K562 (cell line): ENCODE data around the gene LYRM1. TPM values are rescaled to one million over a fixed set of nuclear protein-coding genes. Genes with fewer than 3 reads are reported as not detected.
A peak's percentile ranks its signal among the peaks of the same experiment; 100 is the strongest.

Experiments used
- ARHGAP35 ChIP-seq: fragments of 450-650 bp; IDR thresholded peaks from 2 replicates; pipeline ENCODE4 v1.6.1; 2018; ENCODE audit not compliant: partially characterized antibody
- ARID1B ChIP-seq: fragments of 450-650 bp; IDR thresholded peaks from 2 replicates; pipeline ENCODE4 v1.6.1; 2016; ENCODE audit warnings: antibody characterized with exemption, mild to moderate bottlenecking, inconsistent platforms
- BMI1 ChIP-seq: fragments of 150-350 bp; IDR thresholded peaks from 2 replicates; pipeline ENCODE4 v1.6.1; 2014; ENCODE audit warnings: low read length
- DIDO1 ChIP-seq: fragments of 450-650 bp; IDR thresholded peaks from 2 replicates; pipeline ENCODE4 v1.6.1; 2016; ENCODE audit warnings: low read depth, missing biosample characterization, missing genetic modification characterization
- DMBX1 ChIP-seq: fragments of 250-450 bp; sonication (Bioruptor Pico); IDR thresholded peaks from 2 replicates; pipeline ENCODE4 v1.8.0; 2022; ENCODE audit warnings: inconsistent platforms, mild to moderate bottlenecking, moderate library complexity, borderline replicate concordance
- ELF4 ChIP-seq: fragments of 450-650 bp; formaldehyde crosslinking; IDR thresholded peaks from 2 replicates; pipeline ENCODE4 v1.4.0; 2022; ENCODE audit warnings: missing genetic modification characterization
- ETV5 ChIP-seq: sonication (generic); formaldehyde crosslinking; IDR thresholded peaks from 2 replicates; pipeline ENCODE4 v1.4.0; 2020; ENCODE audit warnings: low read depth, mild to moderate bottlenecking, missing genetic modification reagents
- ILK ChIP-seq: fragments of 450-650 bp; IDR thresholded peaks from 2 replicates; pipeline ENCODE4 v1.6.1; 2016; ENCODE audit warnings: missing genetic modification characterization, low read depth, mild to moderate bottlenecking, missing compliant biosample characterization, moderate library complexity, borderline replicate concordance
- KAT7 ChIP-seq: sonication (generic); formaldehyde crosslinking; IDR thresholded peaks from 2 replicates; pipeline ENCODE4 v1.8.0; 2022; ENCODE audit warnings: missing genetic modification reagents, mild to moderate bottlenecking, borderline replicate concordance
- KLF10 ChIP-seq: fragments of 250-450 bp; sonication (Bioruptor Pico); IDR thresholded peaks from 2 replicates; pipeline ENCODE4 v1.6.1; 2021; ENCODE audit warnings: matching md5 sums
- MXD1 ChIP-seq: fragments of 250-450 bp; sonication (Bioruptor Pico); IDR thresholded peaks from 2 replicates; pipeline ENCODE4 v1.8.0; 2021; ENCODE audit warnings: borderline replicate concordance, mild to moderate bottlenecking, moderate library complexity; ENCODE audit not compliant: poor library complexity, severe bottlenecking
- NUFIP1 ChIP-seq: fragments of 450-650 bp; IDR thresholded peaks from 2 replicates; pipeline ENCODE4 v1.6.1; 2018; ENCODE audit not compliant: partially characterized antibody
- RAD21 ChIP-seq, 2 experiments: fragments of 250-450 bp in 1 of 2; fragments of 450-650 bp in 1 of 2; sonication (Bioruptor Pico) in 1 of 2; formaldehyde crosslinking in 1 of 2; IDR thresholded peaks in 1 of 2; conservative IDR thresholded peaks in 1 of 2; 2 replicates each; pipeline versions ENCODE4 v1.4.0 to v1.8.0; 2020 to 2022; ENCODE audit warnings: mild to moderate bottlenecking in 2 of 2, moderate library complexity in 1 of 2
- RBM14 ChIP-seq: fragments of 200-400 bp; formaldehyde crosslinking; IDR thresholded peaks from 2 replicates; pipeline ENCODE4 v1.6.1; 2018; ENCODE audit warnings: low read depth, mild to moderate bottlenecking, low read length, moderate library complexity, borderline replicate concordance; ENCODE audit not compliant: insufficient read depth
- SMAD1 ChIP-seq: fragments of 150-350 bp; IDR thresholded peaks from 2 replicates; pipeline ENCODE4 v1.6.1; 2014; ENCODE audit warnings: low read length, low read depth; ENCODE audit not compliant: partially characterized antibody
- THAP7 ChIP-seq: fragments of 250-450 bp; sonication (Bioruptor Pico); IDR thresholded peaks from 2 replicates; pipeline ENCODE4 v1.5.0; 2021
- ZNF324 ChIP-seq: fragments of 250-450 bp; sonication (Bioruptor Pico); IDR thresholded peaks from 2 replicates; pipeline ENCODE4 v1.4.0; 2020; ENCODE audit warnings: mild to moderate bottlenecking
- ZNF507 ChIP-seq: conservative IDR thresholded peaks from 2 replicates; pipeline ENCODE4 v1.6.1; 2017; ENCODE audit warnings: missing genetic modification characterization, missing compliant biosample characterization
- polyA plus RNA-seq, 8 experiments: library from polyadenylated mRNA; depleted of rRNA in 4 of 8; stranded (reverse) in 5 of 8; unstranded in 3 of 8; fragments of >200 nt; fragmentation: Nextera tagmentation in 2 of 8; fragmentation: Illumina TruSeq in 1 of 8; extraction: Ambion mirVana in 2 of 8; extraction: Trizol in 1 of 8; gene quantifications; 2 replicates each; pipeline versions ENCODE4 v1.2.1 to v1.2.3, GENCODE V29; 2011 to 2014; ENCODE audit warnings: inconsistent platforms in 1 of 8, missing spikeins in 1 of 8
- total RNA-seq, 7 experiments: library from RNA; depleted of rRNA in 6 of 7; stranded (reverse); fragments of >200 nt in 6 of 7; fragmentation: Illumina TruSeq in 2 of 7; extraction: Trizol in 2 of 7; gene quantifications; 2 replicates each; pipeline versions ENCODE4 v1.2.1 to v1.2.3, GENCODE V29; 2011 to 2021; ENCODE audit warnings: low replicate concordance in 1 of 7
- TF ChIP-seq, protein P1 (sequence below): fragments of 450-650 bp; formaldehyde crosslinking; IDR thresholded peaks from 2 replicates; pipeline ENCODE4 v1.4.0; 2020; ENCODE audit warnings: mild to moderate bottlenecking, mixed read lengths
- TF ChIP-seq, protein P2 (sequence below), 2 experiments: fragments of 450-650 bp in 1 of 2; IDR thresholded peaks; 2 replicates each; pipeline ENCODE4 v1.6.1; 2011 to 2017; ENCODE audit warnings: low read depth in 2 of 2, antibody characterized with exemption in 1 of 2, borderline replicate concordance in 1 of 2, low read length in 1 of 2, mild to moderate bottlenecking in 1 of 2, mixed read lengths in 1 of 2; ENCODE audit not compliant: control insufficient read depth in 1 of 2
- TF ChIP-seq, protein P3 (sequence below): fragments of 250-450 bp; sonication (Bioruptor Pico); IDR thresholded peaks from 2 replicates; pipeline ENCODE4 v1.4.0; 2020

The LYRM1 gene
- total and polyA plus RNA-seq, 9 of the 15 experiments (the other 6 are each of a cell fraction or from before 2014, with no cell fraction given), result 17.5 to 44.1 (median 32.7) TPM

- TF ChIP-seq NUFIP1, result no peak
- TF ChIP-seq, protein P1, sequence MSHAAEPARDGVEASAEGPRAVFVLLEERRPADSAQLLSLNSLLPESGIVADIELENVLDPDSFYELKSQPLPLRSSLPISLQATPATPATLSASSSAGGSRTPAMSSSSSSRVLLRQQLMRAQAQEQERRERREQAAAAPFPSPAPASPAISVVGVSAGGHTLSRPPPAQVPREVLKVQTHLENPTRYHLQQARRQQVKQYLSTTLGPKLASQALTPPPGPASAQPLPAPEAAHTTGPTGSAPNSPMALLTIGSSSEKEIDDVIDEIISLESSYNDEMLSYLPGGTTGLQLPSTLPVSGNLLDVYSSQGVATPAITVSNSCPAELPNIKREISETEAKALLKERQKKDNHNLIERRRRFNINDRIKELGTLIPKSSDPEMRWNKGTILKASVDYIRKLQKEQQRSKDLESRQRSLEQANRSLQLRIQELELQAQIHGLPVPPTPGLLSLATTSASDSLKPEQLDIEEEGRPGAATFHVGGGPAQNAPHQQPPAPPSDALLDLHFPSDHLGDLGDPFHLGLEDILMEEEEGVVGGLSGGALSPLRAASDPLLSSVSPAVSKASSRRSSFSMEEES (CRISPR knock-in tag), result no peak
- TF ChIP-seq KAT7, result no peak
- no peak for TF ChIP-seq RAD21 (CRISPR knock-in tag; conservative IDR thresholded peaks at IDR 0.05 in 1 of 2, IDR thresholded peaks at IDR 0.05 in 1 of 2)
- TF ChIP-seq DMBX1 (CRISPR knock-in tag), result 0 out of 2 replicates have a peak, but pooled peaks have one; percentile 27
- no peak for TF ChIP-seq MXD1 (CRISPR knock-in tag)
- no peak for TF ChIP-seq ARHGAP35
- no peak for TF ChIP-seq RBM14
- TF ChIP-seq ZNF324 (CRISPR knock-in tag), result no peak
- TF ChIP-seq ELF4 (CRISPR knock-in tag), result no peak
- TF ChIP-seq SMAD1, result no peak
- TF ChIP-seq KLF10 (CRISPR knock-in tag), result no peak
- TF ChIP-seq, protein P2, sequence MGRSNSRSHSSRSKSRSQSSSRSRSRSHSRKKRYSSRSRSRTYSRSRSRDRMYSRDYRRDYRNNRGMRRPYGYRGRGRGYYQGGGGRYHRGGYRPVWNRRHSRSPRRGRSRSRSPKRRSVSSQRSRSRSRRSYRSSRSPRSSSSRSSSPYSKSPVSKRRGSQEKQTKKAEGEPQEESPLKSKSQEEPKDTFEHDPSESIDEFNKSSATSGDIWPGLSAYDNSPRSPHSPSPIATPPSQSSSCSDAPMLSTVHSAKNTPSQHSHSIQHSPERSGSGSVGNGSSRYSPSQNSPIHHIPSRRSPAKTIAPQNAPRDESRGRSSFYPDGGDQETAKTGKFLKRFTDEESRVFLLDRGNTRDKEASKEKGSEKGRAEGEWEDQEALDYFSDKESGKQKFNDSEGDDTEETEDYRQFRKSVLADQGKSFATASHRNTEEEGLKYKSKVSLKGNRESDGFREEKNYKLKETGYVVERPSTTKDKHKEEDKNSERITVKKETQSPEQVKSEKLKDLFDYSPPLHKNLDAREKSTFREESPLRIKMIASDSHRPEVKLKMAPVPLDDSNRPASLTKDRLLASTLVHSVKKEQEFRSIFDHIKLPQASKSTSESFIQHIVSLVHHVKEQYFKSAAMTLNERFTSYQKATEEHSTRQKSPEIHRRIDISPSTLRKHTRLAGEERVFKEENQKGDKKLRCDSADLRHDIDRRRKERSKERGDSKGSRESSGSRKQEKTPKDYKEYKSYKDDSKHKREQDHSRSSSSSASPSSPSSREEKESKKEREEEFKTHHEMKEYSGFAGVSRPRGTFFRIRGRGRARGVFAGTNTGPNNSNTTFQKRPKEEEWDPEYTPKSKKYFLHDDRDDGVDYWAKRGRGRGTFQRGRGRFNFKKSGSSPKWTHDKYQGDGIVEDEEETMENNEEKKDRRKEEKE (IDR thresholded peaks at IDR 0.05; ENCODE audit: borderline replicate concordance in 1 of 2, control insufficient read depth in 1 of 2, low read depth in 2 of 2, low read length in 1 of 2), result no peak
- TF ChIP-seq, protein P3, sequence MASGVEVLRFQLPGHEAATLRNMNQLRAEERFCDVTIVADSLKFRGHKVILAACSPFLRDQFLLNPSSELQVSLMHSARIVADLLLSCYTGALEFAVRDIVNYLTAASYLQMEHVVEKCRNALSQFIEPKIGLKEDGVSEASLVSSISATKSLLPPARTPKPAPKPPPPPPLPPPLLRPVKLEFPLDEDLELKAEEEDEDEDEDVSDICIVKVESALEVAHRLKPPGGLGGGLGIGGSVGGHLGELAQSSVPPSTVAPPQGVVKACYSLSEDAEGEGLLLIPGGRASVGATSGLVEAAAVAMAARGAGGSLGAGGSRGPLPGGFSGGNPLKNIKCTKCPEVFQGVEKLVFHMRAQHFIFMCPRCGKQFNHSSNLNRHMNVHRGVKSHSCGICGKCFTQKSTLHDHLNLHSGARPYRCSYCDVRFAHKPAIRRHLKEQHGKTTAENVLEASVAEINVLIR, result no peak
- TF ChIP-seq ILK (tag), result no peak
- TF ChIP-seq DIDO1, result no peak
- no peak for TF ChIP-seq BMI1
- TF ChIP-seq THAP7 (CRISPR knock-in tag), result no peak
- no peak for TF ChIP-seq ZNF507 (tag)
- TF ChIP-seq ARID1B, result peak; percentile 51; the same call in 1 of the 2 replicates
- TF ChIP-seq ETV5, result peak; percentile 45; the same call in 1 of the 2 replicates
Measured at GRCh38 chr16:20910781-20911321, 10.3 kb downstream of the LYRM1 start (continued).
